H9 (cell line): Measurements from ENCODE around the gene GMPS. TPM values are rescaled to one million over a fixed set of nuclear protein-coding genes. Genes with fewer than 3 reads are reported as not detected.

Experiments used
- DNase-seq: peaks from one replicate; pipeline ENCODE4 v3.0.0-alpha.2; 2017
- H2AFZ ChIP-seq: one replicate; pipeline ENCODE4 v1.6.1; 2013; ENCODE audit warnings: mild to moderate bottlenecking, low read length, control low read depth, moderate library complexity
- H2AK5ac ChIP-seq: 2 replicates; pipeline ENCODE4 v1.6.1; 2013; ENCODE audit warnings: low read length, control low read depth, mixed read lengths; ENCODE audit not compliant: insufficient read length
- H2BK120ac ChIP-seq: one replicate; pipeline ENCODE4 v1.6.1; 2013; ENCODE audit warnings: low read depth, mild to moderate bottlenecking, low read length, control low read depth, inconsistent platforms; ENCODE audit not compliant: poor library complexity, severe bottlenecking
- H2BK12ac ChIP-seq: 2 replicates; pipeline ENCODE4 v1.6.1; 2013; ENCODE audit warnings: low read length, control low read depth, mixed read lengths, low read depth; ENCODE audit not compliant: insufficient read length
- H2BK15ac ChIP-seq: 2 replicates; pipeline ENCODE4 v1.6.1; 2013; ENCODE audit warnings: low read depth, low read length, control low read depth
- H2BK20ac ChIP-seq: one replicate; pipeline ENCODE4 v1.6.1; 2013; ENCODE audit warnings: low read depth, mild to moderate bottlenecking, low read length, control low read depth, inconsistent platforms; ENCODE audit not compliant: poor library complexity, severe bottlenecking
- H2BK5ac ChIP-seq: 2 replicates; pipeline ENCODE4 v1.6.1; 2013; ENCODE audit warnings: low read length, control low read depth, mixed read lengths; ENCODE audit not compliant: insufficient read length
- H3K14ac ChIP-seq: 2 replicates; pipeline ENCODE4 v1.6.1; 2013; ENCODE audit warnings: low read length, control low read depth; ENCODE audit not compliant: insufficient read depth
- H3K18ac ChIP-seq: 2 replicates; pipeline ENCODE4 v1.6.1; 2013; ENCODE audit warnings: low read depth, mild to moderate bottlenecking, mixed read lengths, low read length, control low read depth; ENCODE audit not compliant: insufficient read length
- H3K23ac ChIP-seq: 2 replicates; pipeline ENCODE4 v1.6.1; 2013; ENCODE audit warnings: low read length, control low read depth, mixed read lengths, low read depth; ENCODE audit not compliant: insufficient read length
- H3K23me2 ChIP-seq: 2 replicates; pipeline ENCODE4 v1.6.1; 2013; ENCODE audit warnings: low read depth, mild to moderate bottlenecking, mixed read lengths, low read length, control low read depth; ENCODE audit not compliant: insufficient read length, poor library complexity, severe bottlenecking
- H3K27ac ChIP-seq: 2 replicates; pipeline ENCODE4 v1.5.1; 2013; ENCODE audit warnings: low read length, control low read depth, mixed read lengths, low read depth; ENCODE audit not compliant: insufficient read length
- H3K27me3 ChIP-seq: 2 replicates; pipeline ENCODE4 v1.6.1; 2013; ENCODE audit warnings: low read length, control low read depth, inconsistent platforms; ENCODE audit not compliant: insufficient read depth
- H3K4ac ChIP-seq: 2 replicates; pipeline ENCODE4 v1.6.1; 2013; ENCODE audit warnings: low read depth, mild to moderate bottlenecking, control low read depth, inconsistent platforms, low read length, moderate library complexity
- H3K4me1 ChIP-seq: 2 replicates; pipeline ENCODE4 v1.6.1; 2013; ENCODE audit warnings: low read length, control low read depth, inconsistent platforms; ENCODE audit not compliant: insufficient read depth
- H3K4me2 ChIP-seq: 2 replicates; pipeline ENCODE4 v1.6.1; 2013; ENCODE audit warnings: low read length, control low read depth, mixed read lengths; ENCODE audit not compliant: insufficient read length, insufficient read depth
- H3K56ac ChIP-seq: 2 replicates; pipeline ENCODE4 v1.6.1; 2013; ENCODE audit warnings: low read depth, mild to moderate bottlenecking, mixed read lengths, low read length, control low read depth; ENCODE audit not compliant: insufficient read length
- H3K79me1 ChIP-seq: 2 replicates; pipeline ENCODE4 v1.6.1; 2013; ENCODE audit warnings: low read depth, mild to moderate bottlenecking, moderate library complexity, low read length, control low read depth, inconsistent platforms; ENCODE audit not compliant: insufficient read depth, poor library complexity, severe bottlenecking
- H3K79me2 ChIP-seq: 2 replicates; pipeline ENCODE4 v1.6.1; 2013; ENCODE audit warnings: low read length, control low read depth, inconsistent platforms; ENCODE audit not compliant: insufficient read depth
- H3K9ac ChIP-seq: 2 replicates; pipeline ENCODE4 v1.6.1; 2013; ENCODE audit warnings: low read length, control low read depth, mixed read lengths; ENCODE audit not compliant: insufficient read length; ENCODE audit errors: extremely low read depth
- H3K9me3 ChIP-seq: one replicate; pipeline ENCODE4 v1.6.1; 2013; ENCODE audit warnings: low read depth, low read length, inconsistent platforms; ENCODE audit not compliant: control insufficient read depth
- H3T11ph ChIP-seq: one replicate; pipeline ENCODE4 v1.6.1; 2013; ENCODE audit warnings: mild to moderate bottlenecking, low read length, control low read depth, inconsistent platforms
- H4K20me1 ChIP-seq: one replicate; pipeline ENCODE4 v1.6.1; 2013; ENCODE audit not compliant: control insufficient read depth, insufficient read length, insufficient read depth
- H4K5ac ChIP-seq: 2 replicates; pipeline ENCODE4 v1.6.1; 2013; ENCODE audit warnings: low read depth, mild to moderate bottlenecking, mixed read lengths, low read length, control low read depth; ENCODE audit not compliant: insufficient read length
- H4K8ac ChIP-seq: replicated peaks from 2 replicates; pipeline ENCODE4 v1.6.1; 2013; ENCODE audit warnings: low read length, control low read depth, mixed read lengths, low read depth; ENCODE audit not compliant: insufficient read length
- H4K91ac ChIP-seq: 2 replicates; pipeline ENCODE4 v1.6.1; 2013; ENCODE audit warnings: low read depth, mild to moderate bottlenecking, moderate library complexity, mixed read lengths, low read length, control low read depth; ENCODE audit not compliant: insufficient read length
- H3K27ac Mint-ChIP-seq, 3 experiments: 2 replicates in 2 of 3; 3 replicates in 1 of 3; pipeline ENCODE4 v1.8.0; 2020 to 2021; ENCODE audit warnings: mixed read lengths in 3 of 3, mild to moderate bottlenecking in 1 of 3, moderate library complexity in 1 of 3
- H3K27me3 Mint-ChIP-seq: 2 replicates; pipeline ENCODE4 v1.8.0; 2021; ENCODE audit warnings: low read depth, mild to moderate bottlenecking, moderate library complexity, mixed read lengths
- H3K36me3 Mint-ChIP-seq, 3 experiments: 2 replicates in 2 of 3; 3 replicates in 1 of 3; pipeline ENCODE4 v1.8.0; 2020 to 2021; ENCODE audit warnings: low read depth in 3 of 3, mixed read lengths in 3 of 3; ENCODE audit not compliant: insufficient read depth in 1 of 3
- H3K4me1 Mint-ChIP-seq, 2 experiments: 2 replicates each; pipeline ENCODE4 v1.8.0; 2020; ENCODE audit warnings: mixed read lengths in 2 of 2
- H3K4me3 Mint-ChIP-seq, 2 experiments: 2 replicates in 1 of 2; 3 replicates in 1 of 2; pipeline ENCODE4 v1.8.0; 2020 to 2021; ENCODE audit warnings: mild to moderate bottlenecking in 2 of 2, mixed read lengths in 2 of 2, moderate library complexity in 1 of 2
- H3K9me3 Mint-ChIP-seq, 2 experiments: 2 replicates in 1 of 2; 3 replicates in 1 of 2; pipeline ENCODE4 v1.8.0; 2020; ENCODE audit warnings: mild to moderate bottlenecking in 2 of 2, mixed read lengths in 2 of 2, moderate library complexity in 1 of 2
- CTCF ChIP-seq: fragments of 200-600 bp; sonication (generic); conservative IDR thresholded peaks from 3 replicates; pipeline ENCODE4 v1.8.0; 2021; ENCODE audit warnings: antibody characterized with exemption, mild to moderate bottlenecking
- whole genome bisulfite sequencing: extraction: QIAGEN DNeasy Blood & Tissue Kit; methylation state at CpG from one replicate; pipeline ENCODE4 v1.1.7; 2013; ENCODE audit warnings: missing lambda C conversion rate, low lambda C conversion rate, mixed read lengths; ENCODE audit not compliant: insufficient read length; ENCODE audit errors: extremely low coverage; 5-methylcytosine and 5-hydroxymethylcytosine counted together
- total RNA-seq: library from RNA; stranded (reverse); gene quantifications from 2 replicates; pipeline ENCODE4 v1.2.1, GENCODE V29; 2021

The GMPS gene
- total RNA-seq, 1 experiment from 2014 or later = 142 TPM

GRCh38 chr3:155876037-155876436 lies 5.6 kb downstream of the GMPS start:
- Histone ChIP-seq H4K91ac (no peak overlapping the region), H3K4ac (no peak overlapping the region), H3K4me1 (no peaks in the 10 kb centered on the region; the same call in 1 of the 2 replicates), H2BK20ac (no peak overlapping the region), H3K79me1 (peaks cover 3% of the 10 kb centered on the region), H3K23ac (no peak overlapping the region), H3K23me2 (peaks cover 10% of the 10 kb centered on the region), H4K8ac (no peak overlapping the region), H2BK15ac (no peak overlapping the region), H3K56ac (no peak overlapping the region), H3K27ac (no peak overlapping the region), H3K9ac (no peak overlapping the region), H2BK120ac (no peak overlapping the region), H2AK5ac (no peak overlapping the region), H2AFZ (no peak overlapping the region), H2BK5ac (no peak overlapping the region), H4K20me1 (no peaks in the 10 kb centered on the region), H2BK12ac (no peak overlapping the region), H3T11ph (no peak overlapping the region), H3K4me2 (no peak overlapping the region), H3K79me2 (peaks cover 54% of the 10 kb centered on the region; the same call in 1 of the 2 replicates), H4K5ac (no peak overlapping the region), H3K14ac (no peak overlapping the region), H3K9me3 (no peaks in the 10 kb centered on the region), H3K27me3 (no peaks in the 10 kb centered on the region), H3K18ac (no peak overlapping the region)
- peaks cover 0 to 3% of the 10 kb centered on the region in 2 experiments; a peak in 2 of 5 replicates for H3K9me3 Mint-ChIP-seq
- no peak for TF ChIP-seq CTCF
- H3K4me1 Mint-ChIP-seq = peaks cover 33 to 44% of the 10 kb centered on the region in 2 experiments
- H3K4me3 Mint-ChIP-seq = no peak overlapping the region
- no peak for DNase-seq
- H3K27me3 Mint-ChIP-seq = no peaks in the 10 kb centered on the region
- H3K36me3 Mint-ChIP-seq = peaks cover 0 to 10% (median 0%) of the 10 kb centered on the region in 3 experiments; a peak in 2 of 7 replicates
- peak overlapping the region in 1 of 3 experiments; percentile 25; a peak in 1 of 7 replicates for H3K27ac Mint-ChIP-seq
- WGBS = no CpG with 5 or more reads among the region's 3 CpGs
